HCT116 (cell line): ENCODE data around the gene GLI3. TPM values are rescaled to one million over a fixed set of nuclear protein-coding genes. Genes with fewer than 3 reads are reported as not detected.

Experiments
- ATAC-seq: fragments of 200-7000 bp; cut with Tn5 transposase; 2 replicates; pipeline ENCODE4 v1.9.1; 2020; ENCODE audit warnings: mild to moderate bottlenecking, moderate library complexity
- BruUV-seq: library from RNA; stranded (reverse); fragments of 400-500 nt; replicated peaks from 2 replicates; lab custom pipeline; 2021; lab: Mats Ljungman, UMichigan
- CTCF ChIA-PET: fragments of 300-600 bp; sonication (Branson Sonifier 250); formaldehyde crosslinking; loops from one replicate; lab custom pipeline; 2021; ENCODE audit warnings: antibody characterized with exemption; lab: Charles Lee
- POLR2A ChIA-PET: fragments of 300-600, 350-600 bp; sonication (Branson Sonifier 250); formaldehyde crosslinking; loops from one replicate; lab custom pipeline; 2021; ENCODE audit warnings: antibody characterized with exemption; lab: Charles Lee
- RAD21 ChIA-PET, 2 experiments: fragments of 300-600 bp; sonication (Branson Sonifier 250); formaldehyde crosslinking; loops; one replicate each; lab custom pipeline; 2023; ENCODE audit warnings: low total read pairs in 2 of 2; ENCODE audit not compliant: uncharacterized antibody in 2 of 2, unreplicated experiment in 2 of 2, low non-redundant PET in 1 of 2; lab: Charles Lee
- DNase-seq: peaks from one replicate; pipeline ENCODE4 v3.0.0-alpha.2; 2010; ENCODE audit warnings: low read depth, low spot score
- H2AFZ ChIP-seq: fragments of 200-600 bp; shearing (Covaris generic), sonication (generic); 2 replicates; pipeline ENCODE4 v1.6.1; 2017; ENCODE audit warnings: low read depth, mixed run types, mixed read lengths, antibody characterized with exemption, low read length; ENCODE audit not compliant: poor library complexity, severe bottlenecking
- H3K27ac ChIP-seq: 2 replicates; pipeline ENCODE4 v1.5.1; 2012; ENCODE audit warnings: low read depth, low read length
- H3K27me3 ChIP-seq: fragments of 200-600 bp; sonication (generic); 2 replicates; pipeline ENCODE4 v1.6.1; 2016; ENCODE audit warnings: mixed run types, low read length, mixed read lengths; ENCODE audit not compliant: insufficient read depth
- H3K36me3 ChIP-seq, 2 experiments: fragments of 200-500 bp in 1 of 2; fragments of 200-600 bp in 1 of 2; sonication (Bioruptor generic) in 1 of 2; sonication (generic) in 1 of 2; 2 replicates each; pipeline versions ENCODE4 v1.5.1 to v1.6.1; 2014 to 2016; ENCODE audit warnings: low read length in 2 of 2, inconsistent platforms in 1 of 2, mixed read lengths in 1 of 2, mixed run types in 1 of 2; ENCODE audit not compliant: insufficient read depth in 2 of 2, control insufficient read depth in 1 of 2
- H3K4me1 ChIP-seq, 2 experiments: fragments of 200-600 bp in 1 of 2; sonication (generic) in 1 of 2; 2 replicates each; pipeline versions ENCODE4 v1.5.1 to v1.6.1; 2012 to 2017; ENCODE audit warnings: low read length in 2 of 2, inconsistent platforms in 1 of 2, mild to moderate bottlenecking in 1 of 2, mixed read lengths in 1 of 2, mixed run types in 1 of 2, moderate library complexity in 1 of 2; ENCODE audit not compliant: insufficient read depth in 2 of 2, control insufficient read depth in 1 of 2
- H3K4me2 ChIP-seq: fragments of 200-600 bp; sonication (generic); 2 replicates; pipeline ENCODE4 v1.6.1; 2017; ENCODE audit warnings: mixed run types, low read length, mixed read lengths
- H3K4me3 ChIP-seq, 2 experiments: fragments of 200-600 bp in 1 of 2; sonication (generic) in 1 of 2; replicated peaks in 1 of 2; 2 replicates each; pipeline ENCODE4 v1.5.1; 2011 to 2016; ENCODE audit warnings: low read length in 2 of 2, control low read depth in 1 of 2, low read depth in 1 of 2, mild to moderate bottlenecking in 1 of 2, mixed read lengths in 1 of 2, mixed run types in 1 of 2
- H3K79me2 ChIP-seq: fragments of 200-600 bp; sonication (generic); 2 replicates; pipeline ENCODE4 v1.6.1; 2017; ENCODE audit warnings: mild to moderate bottlenecking, mixed run types, low read length, moderate library complexity, mixed read lengths; ENCODE audit not compliant: insufficient read depth
- H3K9ac ChIP-seq: fragments of 200-600 bp; sonication (generic); 2 replicates; pipeline ENCODE4 v1.6.1; 2016; ENCODE audit warnings: low read length, mixed read lengths
- H3K9me2 ChIP-seq: fragments of 200-600 bp; sonication (generic), shearing (Covaris generic); 2 replicates; pipeline ENCODE4 v1.6.1; 2017; ENCODE audit warnings: mixed run types, mild to moderate bottlenecking, moderate library complexity; ENCODE audit not compliant: insufficient read depth
- H3K9me3 ChIP-seq, 2 experiments: fragments of 200-500 bp in 1 of 2; fragments of 200-600 bp in 1 of 2; sonication (Bioruptor generic) in 1 of 2; sonication (generic) in 1 of 2; 2 replicates each; pipeline ENCODE4 v1.6.1; 2014 to 2017; ENCODE audit warnings: low read length in 2 of 2, mixed read lengths in 2 of 2, inconsistent platforms in 1 of 2, low read depth in 1 of 2, mild to moderate bottlenecking in 1 of 2, mixed run types in 1 of 2, moderate library complexity in 1 of 2; ENCODE audit not compliant: control insufficient read depth in 1 of 2, insufficient read depth in 1 of 2
- H4K20me1 ChIP-seq: fragments of 200-600 bp; sonication (generic), shearing (Covaris generic); 2 replicates; pipeline ENCODE4 v1.6.1; 2017; ENCODE audit warnings: mixed run types, mild to moderate bottlenecking, moderate library complexity; ENCODE audit not compliant: insufficient read depth
- CTCF ChIP-seq, 3 experiments: fragments of 200-600 bp in 1 of 3; sonication (generic) in 1 of 3; IDR thresholded peaks in 2 of 3; conservative IDR thresholded peaks in 1 of 3; 2 replicates each; pipeline ENCODE4 v1.5.1; 2012 to 2017; ENCODE audit warnings: low read depth in 2 of 3, low read length in 2 of 3, antibody characterized with exemption in 1 of 3, borderline replicate concordance in 1 of 3, control low read depth in 1 of 3, mild to moderate bottlenecking in 1 of 3, mixed read lengths in 1 of 3, mixed run types in 1 of 3, moderate library complexity in 1 of 3; ENCODE audit not compliant: insufficient read depth in 1 of 3
- EGR1 ChIP-seq: IDR thresholded peaks from 2 replicates; pipeline ENCODE4 v1.6.1; 2012; ENCODE audit warnings: low read depth
- EZH2 ChIP-seq: fragments of 200-600 bp; sonication (generic); IDR thresholded peaks from 2 replicates; pipeline ENCODE4 v1.6.1; 2017; ENCODE audit warnings: antibody characterized with exemption, mixed run types
- FOSL1 ChIP-seq: IDR thresholded peaks from 2 replicates; pipeline ENCODE4 v1.6.1; 2012; ENCODE audit warnings: low read depth
- POLR2A ChIP-seq: IDR thresholded peaks from 2 replicates; pipeline ENCODE4 v1.7.0; 2011; ENCODE audit warnings: borderline replicate concordance; ENCODE audit not compliant: insufficient read depth, insufficient read length; ENCODE audit errors: extremely low read depth
- RAD21 ChIP-seq: IDR thresholded peaks from 2 replicates; pipeline ENCODE4 v1.6.1; 2012; ENCODE audit warnings: low read depth, mild to moderate bottlenecking
- SIN3A ChIP-seq: IDR thresholded peaks from 2 replicates; pipeline ENCODE4 v1.6.1; 2012; ENCODE audit warnings: low read depth
- SRF ChIP-seq: IDR thresholded peaks from 2 replicates; pipeline ENCODE4 v1.6.1; 2012; ENCODE audit warnings: low read depth
- TCF7L2 ChIP-seq: IDR thresholded peaks from 2 replicates; pipeline ENCODE4 v1.7.0; 2011; ENCODE audit warnings: borderline replicate concordance, inconsistent platforms; ENCODE audit not compliant: insufficient read depth, insufficient read length; ENCODE audit errors: extremely low read depth
- ZBTB33 ChIP-seq: IDR thresholded peaks from 2 replicates; pipeline ENCODE4 v1.6.1; 2011; ENCODE audit warnings: mild to moderate bottlenecking, low read length, moderate library complexity; ENCODE audit not compliant: insufficient replicate concordance; ENCODE audit errors: extremely low read depth
- intact Hi-C: fragments of 100-400 bp; cut with micrococcal nuclease; formaldehyde crosslinking; loops from 2 replicates; pipeline ENCODE4 v1.10.0; 2022
- total RNA-seq: library from RNA; stranded (reverse); gene quantifications from one replicate; pipeline ENCODE4 v1.2.1, GENCODE V29; 2021; ENCODE audit not compliant: unreplicated experiment

GLI3 gene
- total RNA-seq, 1 experiment from 2014 or later: 0.07 TPM

DNA sequence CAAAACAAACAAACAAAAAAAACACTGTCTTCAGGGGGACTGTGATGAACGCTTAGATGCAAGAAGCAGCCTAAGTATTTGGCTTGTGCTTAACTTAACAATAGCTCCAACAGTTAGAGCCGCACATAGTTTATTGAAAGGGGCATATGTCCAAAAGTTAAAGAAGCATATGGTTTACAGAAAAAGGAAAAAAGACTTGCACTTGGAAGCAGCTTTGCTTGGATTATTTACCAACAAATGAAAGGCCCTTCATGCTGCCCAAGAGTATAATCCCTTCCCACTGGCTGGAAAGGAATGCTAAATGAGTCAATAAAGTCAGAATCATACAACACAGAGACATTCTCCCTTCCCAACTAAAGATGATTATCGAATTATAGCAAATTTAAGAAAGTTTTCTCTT is 77.9 kb downstream of the GLI3 start:
- Histone ChIP-seq H3K9me3 (no peaks in the 10 kb centered on the region), H3K79me2 (no peaks in the 10 kb centered on the region), H3K27me3 (no peaks in the 10 kb centered on the region), H3K4me2 (no peak overlapping the region), H3K27ac (no peak overlapping the region), H3K4me3 (no peak overlapping the region), H3K9me2 (no peaks in the 10 kb centered on the region), H3K9ac (no peak overlapping the region), H3K36me3 (no peaks in the 10 kb centered on the region), H2AFZ (no peak overlapping the region), H3K4me1 (no peaks in the 10 kb centered on the region), H4K20me1 (no peaks in the 10 kb centered on the region)
- no peak for TF ChIP-seq RAD21
- no peak for TF ChIP-seq ZBTB33
- no peak for TF ChIP-seq TCF7L2
- TF ChIP-seq CTCF (IDR thresholded peaks at IDR 0.05 in 2 of 3, conservative IDR thresholded peaks at IDR 0.05 in 1 of 3; ENCODE audit: borderline replicate concordance in 1 of 3, insufficient read depth in 1 of 3, low read depth in 2 of 3, low read length in 2 of 3): no peak
- TF ChIP-seq POLR2A: no peak
- no peak for TF ChIP-seq EGR1
- TF ChIP-seq FOSL1: no peak
- no peak for TF ChIP-seq SIN3A
- TF ChIP-seq EZH2: no peak
- no peak for TF ChIP-seq SRF
- CTCF ChIA-PET: no interaction called here
- no peak for ATAC-seq
- intact Hi-C loops: no loop called here
- RAD21 ChIA-PET: no interaction called here
- BruUV-seq: no TSS peak
- POLR2A ChIA-PET: no interaction called here
- DNase-seq: no peak
